ENCODE data around the gene DHFR.

DHFR gene

DNA sequence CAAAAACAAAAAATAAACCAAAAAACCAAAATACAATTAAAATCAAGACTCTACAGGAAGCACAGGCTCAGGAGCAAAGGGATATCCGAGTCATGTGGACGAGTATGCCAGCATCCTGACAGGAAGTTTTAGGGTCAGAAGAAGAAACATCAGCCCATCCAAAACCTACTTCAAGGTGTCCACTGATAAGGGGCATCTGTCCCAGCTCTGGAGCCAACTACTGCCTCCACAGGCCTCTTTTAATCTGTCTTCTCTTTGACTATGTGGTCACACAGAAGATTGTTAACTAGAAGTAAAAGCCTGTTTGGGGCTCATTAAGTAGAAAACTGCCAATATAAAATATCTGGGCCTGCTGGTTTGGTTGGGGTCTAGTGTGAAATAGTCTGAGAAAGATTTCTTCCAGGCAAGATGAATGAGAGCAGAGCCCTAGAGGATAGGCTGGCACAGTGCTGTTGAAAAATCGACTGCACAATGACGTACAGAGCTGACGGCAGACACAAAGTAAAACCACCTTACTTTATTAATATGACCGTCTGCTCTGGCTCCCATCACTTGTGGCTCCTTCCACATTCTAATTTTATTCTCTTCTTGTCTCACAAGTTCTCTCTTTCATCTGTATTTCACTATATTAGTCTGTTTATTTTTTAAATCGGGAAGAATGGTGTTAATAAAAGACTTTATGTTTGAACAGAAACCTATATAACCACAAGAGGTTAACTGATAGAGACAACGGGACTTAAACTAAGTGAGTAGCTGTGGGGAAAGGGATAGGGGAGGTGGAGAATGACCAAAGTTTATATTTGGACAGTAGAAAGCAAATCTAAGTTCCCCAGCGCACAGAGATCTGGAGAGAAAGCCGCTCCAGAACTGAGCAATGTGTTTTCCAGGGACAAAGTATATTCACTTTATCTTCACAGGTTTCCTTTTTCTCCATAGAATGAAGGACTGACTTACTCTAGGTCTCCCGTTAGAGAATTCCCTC is 23.2 kb downstream of the DHFR start:
- no peak for DNase-seq (ENCODE audit: low spot score in 2 of 2)
- no peak for ATAC-seq
- Mint-ChIP-seq H3K36me3 (peaks cover 82% of the 10 kb centered on the region), H3K4me3 (no peak overlapping the region), H3K9me3 (no peaks in the 10 kb centered on the region), H3K27ac (peak overlapping the region; percentile 23), H3K4me1 (no peaks in the 10 kb centered on the region)

DNA sequence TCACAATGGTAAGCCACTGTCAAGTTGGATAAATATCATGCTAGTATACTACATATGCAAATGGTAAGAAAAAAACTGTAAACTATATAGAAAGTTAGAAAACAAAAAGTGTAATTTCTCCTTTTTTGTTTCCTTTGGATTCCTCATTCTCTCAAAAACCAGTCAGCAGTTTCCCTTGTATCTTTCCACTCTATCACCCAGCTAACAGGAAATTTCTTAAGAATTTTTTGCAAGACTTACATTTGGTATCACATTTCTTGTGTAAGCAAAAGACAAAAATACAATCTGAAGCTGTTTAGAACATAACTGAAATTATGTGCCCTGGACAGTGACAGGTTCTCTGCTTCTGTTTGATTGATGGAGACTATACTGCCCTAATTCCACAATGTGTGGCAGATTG is 25.5 kb downstream of the DHFR start:
- DNase-seq (ENCODE audit: low spot score in 2 of 2) (no peak), ATAC-seq (no peak)
- H3K36me3 Mint-ChIP-seq: peaks cover 59% of the 10 kb centered on the region
- H3K27ac Mint-ChIP-seq: peak overlapping the region; percentile 66
- H3K4me1 Mint-ChIP-seq: no peaks in the 10 kb centered on the region
- H3K4me3 Mint-ChIP-seq: no peak overlapping the region
- H3K9me3 Mint-ChIP-seq: no peaks in the 10 kb centered on the region

GRCh38 chr5:80625230-80625629 is 29.6 kb downstream of the DHFR start:
- no peak overlapping the region for H3K4me3 Mint-ChIP-seq
- no peaks in the 10 kb centered on the region for H3K4me1 Mint-ChIP-seq
- H3K27ac Mint-ChIP-seq: no peak overlapping the region

DNA sequence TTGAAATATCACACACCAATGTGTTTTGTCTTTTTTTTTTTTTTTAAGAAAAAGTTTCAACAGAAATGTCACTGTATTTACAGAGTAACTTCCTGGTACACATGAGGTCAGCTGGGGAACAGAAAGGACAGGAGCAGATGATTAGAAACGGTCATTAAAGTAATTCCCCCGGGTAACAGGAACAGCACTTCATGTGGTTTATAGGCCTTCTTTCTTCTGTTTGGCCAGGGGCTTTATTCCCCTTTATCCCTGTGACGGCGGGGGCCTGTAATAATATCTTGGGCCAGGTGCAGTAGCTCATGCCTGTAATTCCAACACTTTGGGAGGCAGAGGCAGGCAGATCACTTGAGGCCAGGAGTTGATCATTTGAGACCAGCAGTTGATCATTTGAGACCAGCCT is 30.8 kb downstream of the DHFR start:
- no peak for DNase-seq (ENCODE audit: low spot score in 2 of 2)

More at GRCh38 chr5:80625230-80625629, 29.6 kb downstream of the DHFR start:
- Mint-ChIP-seq H3K9me3 (no peaks in the 10 kb centered on the region), H3K36me3 (peaks cover 20% of the 10 kb centered on the region)
- no peak for DNase-seq (ENCODE audit: low spot score in 2 of 2)
- ATAC-seq: no peak

DNA sequence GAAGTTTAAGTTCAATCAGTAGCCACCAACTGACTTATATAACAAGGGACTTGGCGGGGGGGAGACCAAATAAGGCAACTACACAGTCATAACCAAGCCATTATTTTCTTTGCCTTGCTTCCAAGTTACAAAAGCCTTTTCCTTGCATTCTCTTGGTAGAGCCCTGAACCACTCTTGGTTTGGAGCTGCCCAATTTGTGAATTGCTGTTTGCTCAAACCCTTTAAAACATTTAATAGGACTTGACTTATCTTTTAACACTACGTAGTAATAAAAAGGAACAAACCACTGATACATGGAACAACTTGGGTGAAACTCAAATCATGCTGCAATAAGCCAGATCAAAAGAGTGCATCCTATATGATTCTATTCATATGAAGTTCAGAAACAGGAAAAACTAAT is 32.0 kb downstream of the DHFR start:
- ATAC-seq (no peak), DNase-seq (ENCODE audit: low spot score in 2 of 2) (no peak)
- H3K27ac Mint-ChIP-seq: no peak overlapping the region
- peaks cover 5% of the 10 kb centered on the region for H3K36me3 Mint-ChIP-seq
- H3K9me3 Mint-ChIP-seq: no peaks in the 10 kb centered on the region
- H3K4me1 Mint-ChIP-seq: no peaks in the 10 kb centered on the region
- H3K4me3 Mint-ChIP-seq: no peak overlapping the region

More for the DNA sequence above, 30.8 kb downstream of the DHFR start:
- H3K36me3 Mint-ChIP-seq: peaks cover 8% of the 10 kb centered on the region
- H3K4me1 Mint-ChIP-seq: no peaks in the 10 kb centered on the region
- H3K4me3 Mint-ChIP-seq: no peak overlapping the region
- no peaks in the 10 kb centered on the region for H3K9me3 Mint-ChIP-seq
- H3K27ac Mint-ChIP-seq: no peak overlapping the region
- no peak for ATAC-seq

DNA sequence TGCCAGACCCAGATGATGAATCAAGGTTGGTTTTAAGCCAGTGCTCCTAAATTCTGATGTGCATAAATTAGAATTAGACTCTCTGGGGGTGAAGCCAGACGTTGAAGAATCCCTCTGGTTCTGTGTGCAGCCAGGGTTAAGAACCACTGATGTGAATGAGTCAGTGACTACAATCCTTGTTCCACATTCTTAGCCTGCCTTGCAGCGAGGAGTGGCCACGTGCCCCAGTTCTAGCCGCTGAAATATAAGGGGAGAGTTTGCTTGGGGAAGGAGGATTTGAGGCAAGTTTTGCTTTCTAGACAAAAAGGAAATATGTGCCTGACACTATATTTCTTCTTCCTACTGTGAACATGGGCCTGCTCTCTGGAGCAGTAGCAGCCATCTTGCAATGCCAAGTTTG is 34.6 kb downstream of the DHFR start:
- Mint-ChIP-seq H3K27ac (no peak overlapping the region), H3K4me1 (no peaks in the 10 kb centered on the region), H3K36me3 (no peaks in the 10 kb centered on the region), H3K4me3 (no peak overlapping the region), H3K9me3 (no peaks in the 10 kb centered on the region)
- DNase-seq (ENCODE audit: low spot score in 2 of 2) (no peak), ATAC-seq (no peak)

GRCh38 chr5:80619086-80619485 is 35.7 kb downstream of the DHFR start:
- no peak overlapping the region for H3K4me3 Mint-ChIP-seq
- no peak for ATAC-seq
- no peaks in the 10 kb centered on the region for H3K4me1 Mint-ChIP-seq
- no peaks in the 10 kb centered on the region for H3K9me3 Mint-ChIP-seq
- H3K36me3 Mint-ChIP-seq: no peaks in the 10 kb centered on the region
- DNase-seq (ENCODE audit: low spot score in 2 of 2): no peak
- no peak overlapping the region for H3K27ac Mint-ChIP-seq

DNA sequence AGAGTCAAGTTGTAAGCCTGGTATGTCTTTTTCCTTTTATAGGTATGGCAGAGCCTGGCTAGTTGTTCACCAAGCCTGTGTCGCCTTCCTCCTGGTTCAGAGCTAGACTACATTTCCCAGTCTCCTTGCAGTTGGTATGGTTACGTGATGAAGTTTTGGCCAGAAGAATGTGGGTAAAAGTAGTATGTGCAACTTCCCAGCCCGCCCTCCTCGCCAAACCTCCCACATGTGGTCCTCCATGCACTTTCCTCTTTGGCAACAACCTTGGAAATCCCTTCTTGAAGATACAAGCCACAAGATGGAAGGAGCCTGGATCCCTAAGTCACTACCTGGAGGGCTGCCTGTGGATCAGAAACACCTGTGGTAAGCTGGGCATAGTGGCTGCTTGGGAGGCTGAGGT is 36.3 kb downstream of the DHFR start:
- Mint-ChIP-seq H3K4me3 (no peak overlapping the region), H3K9me3 (no peaks in the 10 kb centered on the region), H3K36me3 (no peaks in the 10 kb centered on the region), H3K4me1 (no peaks in the 10 kb centered on the region), H3K27ac (no peak overlapping the region)
- no peak for DNase-seq (ENCODE audit: low spot score in 2 of 2)
- ATAC-seq: no peak

DNA sequence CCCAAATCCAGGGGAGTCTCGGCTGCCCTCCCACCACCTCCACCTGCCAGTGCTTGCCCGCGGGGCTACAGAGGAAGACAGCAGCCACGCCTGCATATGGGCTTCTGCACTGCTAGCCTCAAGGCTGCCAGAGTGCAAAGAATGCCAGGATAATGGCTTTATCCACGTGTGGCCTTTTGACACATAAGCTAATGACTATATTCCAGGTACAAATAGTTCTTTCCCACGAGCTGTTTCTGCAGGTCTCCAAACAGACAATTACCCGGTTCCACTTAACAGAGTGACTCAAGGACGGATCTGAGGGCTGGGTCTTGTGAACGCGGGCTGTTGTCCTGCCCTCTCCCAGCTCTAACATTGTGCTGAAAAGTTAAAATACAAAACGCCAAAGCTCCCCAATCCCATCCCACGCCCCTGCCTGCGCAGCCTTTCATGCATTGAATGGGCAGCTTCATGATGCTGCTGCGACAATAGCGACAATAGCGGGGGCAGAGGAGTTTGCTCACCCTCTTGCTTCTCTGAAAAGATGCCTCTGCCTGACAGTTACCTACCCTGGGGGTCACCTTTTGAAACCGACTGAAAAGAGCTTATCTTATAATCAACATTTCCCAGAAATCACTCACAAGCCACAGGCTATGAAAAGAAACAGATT is 39.4 kb downstream of the DHFR start:
- no peak overlapping the region for H3K27ac Mint-ChIP-seq
- ATAC-seq: no peak
- no peaks in the 10 kb centered on the region for H3K4me1 Mint-ChIP-seq
- no peak for DNase-seq (ENCODE audit: low spot score in 2 of 2)
- H3K4me3 Mint-ChIP-seq: no peak overlapping the region
- H3K36me3 Mint-ChIP-seq: no peaks in the 10 kb centered on the region
- peaks cover 2% of the 10 kb centered on the region for H3K9me3 Mint-ChIP-seq

DNA sequence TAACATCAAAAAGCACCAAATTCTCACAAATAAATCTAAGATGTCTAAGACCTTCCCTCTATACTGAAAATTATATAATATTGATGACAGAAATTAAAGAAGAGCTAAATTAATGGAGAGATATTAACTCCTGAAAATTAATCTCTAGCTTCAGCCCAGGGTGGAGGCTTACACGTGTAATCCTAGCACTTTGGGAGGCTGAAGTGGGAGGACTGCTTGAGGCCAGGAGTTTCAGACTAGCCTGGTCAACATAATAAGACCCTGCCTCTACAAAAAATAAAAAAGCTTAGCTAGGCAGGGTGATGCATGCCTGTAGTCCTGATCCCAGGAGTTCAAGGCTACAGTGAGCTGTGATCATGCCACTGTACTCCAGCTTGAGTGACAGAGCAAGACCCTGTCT is 45.1 kb downstream of the DHFR start:
- no peaks in the 10 kb centered on the region for H3K4me1 Mint-ChIP-seq
- no peak overlapping the region for H3K27ac Mint-ChIP-seq
- ATAC-seq (no peak), DNase-seq (ENCODE audit: low spot score in 2 of 2) (no peak)
- H3K4me3 Mint-ChIP-seq: no peak overlapping the region
- peaks cover 2% of the 10 kb centered on the region for H3K9me3 Mint-ChIP-seq
- H3K36me3 Mint-ChIP-seq: no peaks in the 10 kb centered on the region

DNA sequence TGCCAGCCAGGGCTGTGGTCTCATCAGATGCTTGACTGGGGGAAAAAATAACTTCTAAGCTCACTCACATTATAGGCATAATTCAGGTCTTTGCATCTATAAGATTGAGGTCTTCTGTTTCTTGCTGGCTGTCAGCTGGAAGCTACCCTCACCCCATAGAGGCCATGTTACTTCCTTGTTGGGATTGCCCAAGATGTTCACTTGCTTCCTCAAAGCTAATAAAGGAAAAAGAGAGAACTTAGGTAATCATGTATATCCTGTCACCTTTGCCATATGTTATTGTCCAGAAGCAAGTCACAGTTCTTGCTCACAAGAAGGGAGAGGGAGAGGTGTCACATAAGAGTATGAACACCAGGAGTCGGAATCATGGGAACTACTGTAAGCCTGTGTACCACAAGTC is 46.1 kb downstream of the DHFR start:
- H3K27ac Mint-ChIP-seq: no peak overlapping the region
- ATAC-seq (no peak), DNase-seq (ENCODE audit: low spot score in 2 of 2) (no peak)
- no peaks in the 10 kb centered on the region for H3K36me3 Mint-ChIP-seq
- H3K9me3 Mint-ChIP-seq: peaks cover 2% of the 10 kb centered on the region
- no peak overlapping the region for H3K4me3 Mint-ChIP-seq
- no peaks in the 10 kb centered on the region for H3K4me1 Mint-ChIP-seq

DNA sequence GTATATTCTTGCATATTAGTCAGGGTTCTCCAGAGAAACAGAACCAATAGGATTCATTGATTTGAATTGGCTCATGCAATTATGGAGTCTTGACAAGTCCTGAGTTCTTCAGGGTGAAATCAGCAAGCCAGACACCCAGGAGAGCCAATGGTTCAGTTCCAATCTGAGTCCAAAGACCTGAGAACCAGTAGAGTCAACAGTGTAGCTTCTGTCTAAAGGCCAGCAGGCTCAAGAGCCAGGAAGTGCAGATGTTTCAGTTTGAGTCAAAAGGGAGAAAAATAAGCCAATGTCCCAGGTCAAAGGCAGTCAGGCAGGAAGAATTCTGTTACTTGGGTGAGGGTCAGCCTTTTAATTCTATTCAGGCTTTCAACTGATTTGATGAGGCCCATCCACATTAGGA is 47.0 kb downstream of the DHFR start:
- H3K27ac Mint-ChIP-seq: no peak overlapping the region
- DNase-seq (ENCODE audit: low spot score in 2 of 2) (no peak), ATAC-seq (no peak)
- H3K36me3 Mint-ChIP-seq: no peaks in the 10 kb centered on the region
- no peak overlapping the region for H3K4me3 Mint-ChIP-seq
- H3K4me1 Mint-ChIP-seq: no peaks in the 10 kb centered on the region
- H3K9me3 Mint-ChIP-seq: peaks cover 2% of the 10 kb centered on the region

DNA sequence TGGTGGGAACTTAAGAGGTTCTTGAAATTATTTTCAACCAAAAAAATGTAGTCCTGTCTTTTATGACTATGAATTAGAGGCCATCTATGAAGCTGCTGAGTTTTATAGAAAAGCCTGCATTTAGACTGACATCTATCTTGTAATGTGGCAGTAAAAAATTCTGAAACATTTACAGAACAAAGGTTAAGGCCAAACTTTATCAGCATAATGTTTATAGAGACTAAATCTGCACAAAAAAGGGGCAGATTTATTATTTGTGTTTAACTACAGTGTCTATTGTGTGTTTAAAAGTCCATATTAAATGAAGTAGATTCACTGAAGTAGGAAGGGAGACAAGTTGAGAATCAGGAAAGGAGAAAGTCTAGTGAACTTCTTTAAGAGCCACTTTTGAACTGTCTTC is 47.4 kb downstream of the DHFR start:
- peaks cover 2% of the 10 kb centered on the region for H3K9me3 Mint-ChIP-seq
- no peaks in the 10 kb centered on the region for H3K4me1 Mint-ChIP-seq
- no peak for ATAC-seq
- DNase-seq (ENCODE audit: low spot score in 2 of 2): no peak
- no peak overlapping the region for H3K4me3 Mint-ChIP-seq
- H3K36me3 Mint-ChIP-seq: no peaks in the 10 kb centered on the region
- no peak overlapping the region for H3K27ac Mint-ChIP-seq

DNA sequence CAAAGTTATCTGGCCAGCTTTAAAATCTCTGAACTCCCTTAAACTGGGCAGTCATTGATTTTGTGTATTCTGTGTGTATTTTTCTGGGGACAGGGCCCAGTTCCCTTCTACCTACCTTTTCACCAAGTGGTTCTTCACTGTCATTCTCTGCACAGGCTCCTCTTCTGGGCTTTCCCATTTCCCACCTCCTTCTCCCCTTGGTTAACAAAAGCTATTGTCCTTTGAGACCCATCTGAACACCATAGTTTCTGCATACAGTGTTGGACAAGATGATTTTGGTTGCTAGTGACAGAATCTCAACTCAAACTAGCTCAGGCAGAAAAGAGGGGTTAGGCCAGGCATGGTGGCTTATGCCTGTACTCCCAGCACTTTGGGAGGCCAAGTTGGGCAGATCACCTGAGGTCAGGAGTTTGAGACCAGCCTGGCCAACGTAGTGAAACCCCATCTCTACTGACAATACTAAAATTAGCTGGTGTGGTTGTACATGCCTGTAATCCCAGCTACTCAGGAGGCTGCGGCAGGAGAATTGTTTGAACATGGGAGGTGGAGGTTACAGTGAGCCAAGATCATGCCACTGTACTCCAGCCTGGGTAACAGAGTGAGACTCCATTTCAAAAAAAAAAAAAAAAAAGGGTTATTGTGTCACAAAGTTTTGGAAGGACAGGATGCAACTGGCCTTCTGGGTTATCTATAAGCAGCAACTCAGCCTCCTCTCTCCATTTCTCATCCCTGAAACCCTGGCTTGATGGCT is 53.7 kb downstream of the DHFR start:
- DNase-seq (ENCODE audit: low spot score in 2 of 2): peak in 1 of 2 donors; percentile 57
- no peak overlapping the region for H3K27ac Mint-ChIP-seq
- H3K4me1 Mint-ChIP-seq: no peaks in the 10 kb centered on the region
- no peak overlapping the region for H3K4me3 Mint-ChIP-seq
- H3K36me3 Mint-ChIP-seq: no peaks in the 10 kb centered on the region
- no peaks in the 10 kb centered on the region for H3K9me3 Mint-ChIP-seq
- ATAC-seq: peak; percentile 55

DNA sequence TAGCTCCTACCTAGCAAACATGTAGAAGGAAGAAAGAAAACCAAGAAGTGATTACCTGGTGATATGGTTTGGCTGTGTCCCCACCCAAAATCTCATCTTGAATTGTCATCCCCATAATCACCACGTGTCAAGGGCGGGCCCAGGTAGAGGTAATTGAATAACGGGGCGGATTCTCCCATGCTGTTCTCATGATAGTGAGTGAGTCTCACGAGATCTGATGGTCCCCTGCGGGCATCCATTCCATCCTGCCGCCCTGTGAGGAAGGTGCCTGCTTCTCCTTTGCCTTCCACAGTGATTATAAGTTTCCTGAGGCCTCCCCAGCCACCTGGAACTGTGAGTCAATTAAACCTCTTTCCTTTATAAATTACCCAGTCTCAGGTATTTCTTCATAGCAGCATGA is 57.3 kb downstream of the DHFR start:
- Mint-ChIP-seq H3K4me1 (no peaks in the 10 kb centered on the region), H3K36me3 (no peaks in the 10 kb centered on the region), H3K27ac (no peak overlapping the region), H3K4me3 (no peak overlapping the region), H3K9me3 (no peaks in the 10 kb centered on the region)
- no peak for ATAC-seq
- no peak for DNase-seq (ENCODE audit: low spot score in 2 of 2)

All from stimulated activated effector memory CD8-positive, alpha-beta T cell treated with anti-CD3 and anti-CD28 coated beads, Interleukin-12 subunit alpha, Interleukin-12 subunit beta, amount 100 ng/mL, for 72 hours (primary cell).